GM18519 (cell line): Measurements from ENCODE around the gene SLC22A17.
"Not testable (repeated sequence)": the region's sequence is repeated elsewhere in the genome, so short reads cannot be mapped to it uniquely, and the experiment has no call there.

ENCODE experiments used
- ATAC-seq: cut with Tn5 transposase; IDR thresholded peaks from one replicate; pipeline ENCODE4 v1.9.1; 2021; ENCODE audit warnings: mild to moderate bottlenecking, moderate library complexity; ENCODE audit not compliant: unreplicated experiment, low FRiP score

SLC22A17 gene

DNA sequence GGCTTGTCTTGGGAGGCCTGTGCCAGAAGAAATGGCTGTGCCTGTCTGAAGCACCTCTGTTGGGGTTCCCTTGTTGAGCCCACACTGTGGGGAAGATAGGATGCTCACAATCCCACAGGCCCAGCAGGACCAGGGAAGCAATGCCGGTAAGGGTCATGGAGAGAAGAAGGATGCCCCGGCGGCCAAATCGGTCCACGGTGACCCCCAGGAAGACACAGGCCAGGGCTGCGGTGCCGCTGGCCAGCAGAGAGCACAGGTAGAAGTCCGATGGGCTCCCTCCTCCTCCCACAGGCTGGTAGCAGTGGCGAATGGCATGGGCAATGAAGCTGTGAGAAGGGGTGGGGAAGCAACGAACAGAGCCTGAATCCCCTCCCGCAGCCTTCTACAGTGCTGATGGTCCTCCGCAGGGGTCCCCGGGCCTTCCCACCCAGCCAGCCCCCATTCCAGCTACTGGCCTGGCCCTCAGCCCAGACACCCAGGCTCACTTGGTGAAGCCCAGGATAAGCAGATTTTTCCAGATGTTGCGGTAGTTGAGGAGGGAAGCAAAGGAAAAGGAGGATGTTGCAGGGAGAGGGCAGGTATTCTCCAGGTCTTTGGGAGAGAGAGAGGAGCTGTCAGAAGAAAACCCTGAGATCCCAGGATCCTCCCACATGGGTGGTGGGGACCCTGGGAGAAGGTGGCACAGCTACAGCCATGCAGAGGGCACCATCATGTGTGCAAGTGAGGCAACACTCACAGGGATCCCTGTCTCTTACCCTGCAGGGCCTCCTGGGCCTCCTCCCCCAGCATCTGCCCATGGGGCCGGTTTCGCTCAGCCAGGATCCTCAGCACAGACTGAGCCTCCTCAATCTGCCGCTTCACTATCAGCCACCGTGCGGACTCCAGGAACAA lies 5.0 kb downstream of the SLC22A17 start:
- ATAC-seq, result no peak

DNA sequence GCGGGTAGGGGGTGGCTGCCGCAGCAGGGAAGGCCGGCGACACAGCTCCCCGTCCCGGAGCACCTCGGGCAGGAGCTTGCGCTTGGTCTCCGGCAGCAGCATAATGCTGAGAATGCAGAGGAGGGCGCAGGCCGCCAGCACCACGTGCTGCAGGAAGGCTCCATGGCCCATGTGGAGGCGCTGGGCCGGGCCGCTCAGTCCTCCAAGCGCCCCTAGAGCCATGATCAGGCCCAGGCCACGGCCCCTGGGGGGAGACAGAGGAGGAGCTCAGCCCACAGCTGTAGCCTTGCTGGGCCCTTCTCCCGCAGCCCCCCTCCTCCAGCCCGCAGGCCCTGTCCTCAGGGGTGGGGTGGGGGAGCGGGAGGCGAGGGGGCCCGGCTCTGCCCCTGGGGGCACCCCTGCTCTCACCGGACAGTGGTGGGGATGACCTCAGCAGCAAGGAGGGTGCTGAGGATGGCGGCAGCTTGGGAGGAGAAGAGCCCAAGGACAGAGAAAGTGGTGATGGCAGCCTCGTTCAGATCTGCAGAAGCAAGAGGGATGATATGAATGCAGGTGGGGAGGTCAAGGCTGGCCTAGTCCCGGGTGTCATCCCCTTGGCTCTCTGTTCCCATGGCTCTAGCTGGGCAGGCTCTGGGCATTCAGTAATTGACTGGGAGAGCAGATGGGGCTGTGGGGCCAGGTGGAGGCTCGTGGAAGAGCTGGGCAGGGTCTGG lies 5.8 kb downstream of the SLC22A17 start:
- no peak for ATAC-seq

DNA sequence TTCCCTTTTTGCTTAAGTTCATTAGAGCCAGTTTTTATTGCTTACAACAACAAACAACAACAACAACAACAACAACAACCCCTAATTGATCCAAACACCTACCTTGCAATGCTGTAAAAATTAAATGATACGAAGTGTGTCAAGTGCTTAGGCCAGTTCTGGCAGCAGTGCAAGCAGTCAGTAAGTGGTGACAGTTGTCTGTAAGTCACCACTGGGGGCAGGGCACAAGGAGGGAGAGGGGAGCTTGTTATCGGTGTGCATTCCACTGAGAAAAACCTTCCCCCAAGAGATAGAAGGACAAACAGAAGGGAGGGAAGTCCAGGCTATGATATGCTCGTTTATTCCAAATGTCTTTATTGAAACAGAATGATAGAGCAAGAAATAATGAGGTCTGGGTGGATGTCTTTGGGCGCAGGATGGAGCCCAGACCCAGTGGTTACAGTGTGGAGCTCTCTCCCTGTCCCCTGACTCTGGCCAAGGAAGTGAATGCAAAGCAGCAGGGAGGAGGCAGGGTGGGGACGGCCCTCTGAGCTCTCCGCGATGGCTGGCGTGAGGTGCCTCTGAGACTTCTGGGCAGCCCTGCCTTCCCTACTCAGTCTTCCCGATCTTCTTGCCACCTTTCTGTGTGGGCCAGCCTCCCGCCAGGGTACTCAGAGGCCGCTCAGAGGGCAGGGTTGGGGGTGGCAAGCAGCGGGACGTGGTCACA lies 6.5 kb downstream of the SLC22A17 start:
- no peak for ATAC-seq

DNA sequence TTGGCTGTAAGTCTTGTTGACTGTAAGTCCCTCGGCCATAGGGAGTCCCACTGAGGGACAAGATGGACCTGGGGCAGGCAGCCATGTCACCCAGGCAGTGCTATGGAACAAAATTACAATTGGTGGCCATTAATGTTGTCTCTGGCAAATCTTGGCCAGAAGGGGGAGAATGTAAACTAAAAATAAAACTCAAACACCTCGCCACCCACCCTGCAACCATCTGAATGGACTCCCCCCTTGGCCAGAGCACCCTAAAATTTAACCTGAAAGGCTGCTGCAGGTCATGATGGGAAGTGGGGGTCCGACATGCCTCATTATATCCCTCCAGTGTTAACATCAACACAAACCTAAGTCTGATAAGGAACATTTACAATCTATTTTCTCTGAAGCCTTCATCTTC lies 8.2 kb downstream of the SLC22A17 start:
- no peak for ATAC-seq

DNA sequence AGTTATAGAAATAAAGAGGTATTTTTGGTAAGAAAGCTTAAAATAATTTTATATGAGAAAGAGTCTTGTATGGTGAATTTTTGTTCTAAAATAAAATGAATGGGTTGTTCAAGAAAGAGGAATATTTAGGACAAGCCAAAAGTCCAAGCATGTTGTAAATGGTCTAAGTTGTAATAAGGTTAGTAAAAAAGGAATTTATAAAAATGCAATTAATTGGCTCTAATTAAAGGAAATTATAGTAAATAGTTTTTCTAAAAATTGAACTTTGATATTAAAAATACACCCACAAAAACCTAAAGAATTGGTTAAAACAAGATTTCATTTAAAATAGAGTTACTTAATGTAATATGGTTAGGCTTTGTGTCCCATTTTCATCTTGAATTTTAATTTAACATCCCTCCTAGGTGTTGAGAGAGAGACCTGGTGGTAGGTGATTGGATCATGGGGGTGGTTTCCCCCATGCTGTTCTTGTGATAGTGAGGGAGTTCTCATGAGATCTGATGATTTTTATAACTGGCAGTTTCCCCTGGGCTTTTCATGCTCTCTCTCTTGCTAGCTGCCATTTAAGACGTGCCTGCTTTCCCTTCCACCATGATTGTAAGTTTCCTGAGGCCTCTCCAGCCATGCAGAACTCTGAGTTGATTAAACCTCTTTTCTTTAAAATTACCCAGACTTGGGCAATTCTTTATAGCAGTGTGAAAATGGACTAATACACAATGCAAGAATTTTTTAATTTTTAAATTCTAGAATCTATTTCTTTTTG lies 13.0 kb downstream of the SLC22A17 start:
- ATAC-seq, result no peak

DNA sequence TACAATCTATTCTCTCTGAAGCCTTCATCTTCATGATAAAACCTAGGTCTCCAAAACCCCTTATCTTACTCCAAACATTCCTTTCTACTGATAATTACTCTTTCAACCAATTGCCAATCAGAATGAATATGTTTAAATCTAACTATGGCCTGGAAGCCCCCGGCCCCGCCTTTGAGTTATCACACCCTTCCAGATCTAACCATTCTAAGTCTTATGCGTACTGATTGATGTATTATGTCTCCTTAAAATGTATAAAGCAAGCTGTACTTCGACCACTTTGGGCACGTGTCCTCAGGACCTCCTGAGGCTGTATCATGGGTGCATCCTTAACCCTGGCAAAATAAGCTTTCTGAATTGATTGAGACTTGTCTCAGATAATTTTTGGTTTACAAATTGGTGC lies 17.1 kb downstream of the SLC22A17 start:
- ATAC-seq, result no peak

DNA sequence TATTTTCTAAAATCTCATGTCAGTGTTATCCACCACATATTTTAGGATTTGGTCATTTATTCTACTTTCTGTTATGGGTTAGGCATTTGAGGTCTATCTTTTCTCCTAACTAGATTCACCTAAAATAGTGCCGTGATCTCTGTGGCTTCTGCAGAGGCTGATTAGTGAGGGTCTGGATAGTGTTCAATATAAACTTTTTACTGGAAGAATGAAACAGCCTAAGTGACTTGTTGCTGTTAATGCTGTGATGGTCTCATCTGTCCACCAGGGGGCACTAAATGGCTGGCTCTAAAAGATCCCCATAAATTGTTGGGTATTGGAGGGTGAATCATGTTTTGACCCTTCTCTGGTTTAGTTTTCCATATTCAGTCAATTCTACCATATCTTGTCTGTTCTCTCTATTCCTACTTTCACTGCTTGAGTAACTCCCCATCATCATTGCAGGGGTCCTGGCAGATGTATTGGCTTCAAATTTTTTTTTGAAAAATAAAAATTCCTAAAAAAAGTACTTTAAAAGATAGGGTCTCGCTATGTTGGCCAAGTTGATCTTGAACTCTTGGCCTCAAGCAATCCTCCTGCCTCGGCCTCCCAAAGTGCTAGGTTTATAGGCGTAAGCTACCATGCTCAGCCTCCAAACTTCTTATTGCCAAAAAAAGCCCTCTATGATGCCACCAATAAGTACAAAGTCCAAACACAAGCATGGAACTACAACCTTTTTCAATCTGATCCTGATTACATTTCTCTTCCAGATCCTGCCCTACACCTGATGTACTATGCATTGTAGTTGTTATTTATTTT lies 24.5 kb downstream of the SLC22A17 start:
- ATAC-seq, result no peak

DNA sequence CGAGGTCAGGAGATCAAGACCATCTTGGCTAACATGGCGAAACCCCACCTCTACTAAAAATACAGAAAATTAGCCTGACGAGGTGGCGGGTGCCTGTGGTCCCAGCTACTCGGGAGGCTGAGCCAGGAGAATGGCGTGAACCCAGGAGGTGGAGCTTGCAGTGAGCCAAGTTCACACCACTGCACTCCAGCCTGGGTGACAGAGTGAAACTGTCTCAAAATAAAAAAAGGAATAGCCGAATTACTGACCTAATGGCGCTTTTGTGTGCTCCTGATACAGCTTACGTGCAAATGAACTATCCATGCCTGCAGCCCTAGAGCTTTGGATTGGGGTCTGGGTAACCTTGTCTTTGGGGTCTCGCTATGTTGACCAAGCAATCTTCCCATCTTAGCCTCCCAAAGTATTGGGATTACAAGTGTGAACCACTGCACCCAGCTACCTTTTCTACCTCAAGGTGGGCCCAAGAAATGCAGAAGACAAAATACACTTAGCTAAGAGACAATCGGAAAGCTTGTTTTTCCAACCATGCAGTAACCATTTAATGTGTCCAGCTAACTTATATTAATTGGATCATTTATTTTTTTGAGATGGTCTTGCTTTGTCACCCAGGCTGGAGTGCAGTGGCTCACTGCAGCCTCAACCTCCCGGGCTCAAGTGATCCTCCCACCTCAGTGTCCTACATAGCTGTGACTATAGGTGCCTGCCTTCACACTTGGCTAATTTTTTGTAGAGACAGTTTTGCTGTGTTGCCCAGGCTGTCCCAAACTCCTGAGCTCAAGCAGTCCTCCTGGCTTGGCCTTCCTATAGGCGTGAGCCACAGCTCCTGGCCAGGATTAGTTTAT lies 26.0 kb downstream of the SLC22A17 start:
- no peak for ATAC-seq

DNA sequence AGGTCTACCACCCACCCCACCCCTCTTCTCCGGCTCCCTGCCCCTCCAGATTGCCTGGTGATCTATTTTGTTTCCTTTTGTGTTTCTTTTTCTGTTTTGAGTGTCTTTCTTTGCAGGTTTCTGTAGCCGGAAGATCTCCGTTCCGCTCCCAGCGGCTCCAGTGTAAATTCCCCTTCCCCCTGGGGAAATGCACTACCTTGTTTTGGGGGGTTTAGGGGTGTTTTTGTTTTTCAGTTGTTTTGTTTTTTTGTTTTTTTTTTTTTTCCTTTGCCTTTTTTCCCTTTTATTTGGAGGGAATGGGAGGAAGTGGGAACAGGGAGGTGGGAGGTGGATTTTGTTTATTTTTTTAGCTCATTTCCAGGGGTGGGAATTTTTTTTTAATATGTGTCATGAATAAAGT lies 26.9 kb downstream of the SLC22A17 start:
- ATAC-seq, result not testable (repeated sequence)

DNA sequence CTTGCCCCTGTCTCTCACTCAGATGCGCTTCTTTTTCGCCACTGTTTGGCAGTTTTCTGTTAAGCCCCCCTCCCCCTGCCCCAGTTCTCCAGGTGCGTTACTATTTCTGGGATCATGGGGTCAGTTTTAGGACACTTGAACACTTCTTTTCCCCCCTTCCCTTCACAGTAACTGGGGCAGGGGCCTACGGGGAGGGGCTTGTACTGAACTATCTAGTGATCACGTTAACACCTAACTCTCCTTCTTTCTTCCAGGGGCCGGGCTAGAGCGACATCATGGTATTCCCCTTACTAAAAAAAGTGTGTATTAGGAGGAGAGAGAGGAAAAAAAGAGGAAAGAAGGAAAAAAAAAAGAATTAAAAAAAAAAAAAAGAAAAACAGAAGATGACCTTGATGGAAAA lies 27.7 kb downstream of the SLC22A17 start:
- ATAC-seq, result no peak

DNA sequence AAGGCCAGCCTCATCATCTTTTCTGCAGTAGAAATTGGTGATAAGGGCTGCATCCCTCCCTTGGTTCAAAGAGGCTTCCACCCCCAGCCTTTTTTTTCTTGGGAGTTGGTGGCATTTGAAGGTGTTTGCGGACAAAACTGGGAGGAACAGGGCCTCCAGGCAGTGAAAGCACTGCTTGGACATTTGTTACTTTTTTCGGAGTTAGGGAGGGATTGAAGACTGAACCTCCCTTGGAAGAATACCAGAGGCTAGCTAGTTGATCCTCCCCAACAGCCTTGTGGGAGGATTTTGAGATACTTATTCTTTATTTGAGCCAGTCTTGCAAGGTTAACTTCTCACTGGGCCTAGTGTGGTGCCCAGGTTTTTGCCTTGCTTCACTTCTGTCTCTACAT lies 28.2 kb downstream of the SLC22A17 start:
- no peak for ATAC-seq

DNA sequence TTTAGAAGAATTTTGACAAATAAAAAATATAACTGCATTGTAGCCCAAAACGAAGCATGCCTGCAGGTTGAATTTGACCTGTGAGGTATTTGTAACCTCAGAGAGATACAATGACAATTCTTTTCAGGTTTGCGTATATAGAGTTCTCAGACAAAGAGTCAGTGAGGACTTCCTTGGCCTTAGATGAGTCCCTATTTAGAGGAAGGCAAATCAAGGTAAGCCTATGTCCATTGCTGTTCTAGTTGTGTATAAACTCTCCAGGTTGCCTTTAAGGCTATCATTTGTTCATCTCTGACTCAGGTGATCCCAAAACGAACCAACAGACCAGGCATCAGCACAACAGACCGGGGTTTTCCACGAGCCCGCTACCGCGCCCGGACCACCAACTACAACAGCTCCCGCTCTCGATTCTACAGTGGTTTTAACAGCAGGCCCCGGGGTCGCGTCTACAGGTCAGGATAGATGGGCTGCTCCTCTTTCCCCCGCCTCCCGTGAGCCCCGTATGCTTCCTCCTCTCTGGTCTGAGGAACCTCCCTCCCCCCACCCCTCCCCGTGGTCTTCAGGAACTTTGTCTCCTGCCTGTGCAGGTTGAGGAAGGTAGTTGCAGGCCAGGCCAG lies 28.7 kb downstream of the SLC22A17 start:
- ATAC-seq, result no peak

DNA sequence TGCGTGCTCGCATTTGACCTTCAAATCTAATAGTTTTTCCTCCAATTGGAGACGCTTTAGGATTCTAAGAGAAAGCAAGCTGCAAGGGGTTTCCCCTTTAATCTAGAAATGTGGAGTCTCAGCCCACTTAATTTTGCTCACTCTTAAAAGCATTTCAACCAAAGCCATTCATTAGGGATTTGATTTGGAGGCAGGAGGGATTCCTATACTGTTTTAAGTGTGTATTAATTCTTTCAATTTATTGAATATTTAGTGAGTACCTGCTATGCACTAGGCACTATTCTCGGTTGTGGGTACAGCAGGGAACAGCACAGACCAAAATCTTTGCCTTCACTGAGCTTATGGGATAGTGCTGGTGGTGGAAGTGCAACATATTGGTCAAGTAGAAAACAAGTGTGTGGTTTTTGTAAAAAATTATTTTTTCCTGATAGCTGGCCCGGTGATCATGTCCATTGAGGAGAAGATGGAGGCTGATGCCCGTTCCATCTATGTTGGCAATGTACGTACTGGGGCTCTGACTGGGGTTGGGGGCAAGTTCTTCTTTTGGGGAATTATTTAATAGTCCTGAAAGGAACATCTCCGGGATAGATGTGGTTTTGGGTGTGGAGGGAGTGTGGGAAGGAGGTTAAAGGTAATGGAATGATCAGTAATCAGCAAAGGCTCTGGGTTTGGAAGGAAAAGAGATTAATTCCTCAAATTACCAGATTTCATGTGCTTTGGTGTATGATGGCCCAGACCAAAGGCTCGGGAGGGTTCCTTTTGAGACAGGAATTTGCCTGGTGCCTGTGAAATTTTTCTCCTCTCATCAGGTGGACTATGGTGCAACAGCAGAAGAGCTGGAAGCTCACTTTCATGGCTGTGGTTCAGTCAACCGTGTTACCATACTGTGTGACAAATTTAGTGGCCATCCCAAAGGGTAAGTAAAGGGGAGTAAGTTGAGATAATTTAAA lies 29.8 kb downstream of the SLC22A17 start:
- ATAC-seq, result no peak

DNA sequence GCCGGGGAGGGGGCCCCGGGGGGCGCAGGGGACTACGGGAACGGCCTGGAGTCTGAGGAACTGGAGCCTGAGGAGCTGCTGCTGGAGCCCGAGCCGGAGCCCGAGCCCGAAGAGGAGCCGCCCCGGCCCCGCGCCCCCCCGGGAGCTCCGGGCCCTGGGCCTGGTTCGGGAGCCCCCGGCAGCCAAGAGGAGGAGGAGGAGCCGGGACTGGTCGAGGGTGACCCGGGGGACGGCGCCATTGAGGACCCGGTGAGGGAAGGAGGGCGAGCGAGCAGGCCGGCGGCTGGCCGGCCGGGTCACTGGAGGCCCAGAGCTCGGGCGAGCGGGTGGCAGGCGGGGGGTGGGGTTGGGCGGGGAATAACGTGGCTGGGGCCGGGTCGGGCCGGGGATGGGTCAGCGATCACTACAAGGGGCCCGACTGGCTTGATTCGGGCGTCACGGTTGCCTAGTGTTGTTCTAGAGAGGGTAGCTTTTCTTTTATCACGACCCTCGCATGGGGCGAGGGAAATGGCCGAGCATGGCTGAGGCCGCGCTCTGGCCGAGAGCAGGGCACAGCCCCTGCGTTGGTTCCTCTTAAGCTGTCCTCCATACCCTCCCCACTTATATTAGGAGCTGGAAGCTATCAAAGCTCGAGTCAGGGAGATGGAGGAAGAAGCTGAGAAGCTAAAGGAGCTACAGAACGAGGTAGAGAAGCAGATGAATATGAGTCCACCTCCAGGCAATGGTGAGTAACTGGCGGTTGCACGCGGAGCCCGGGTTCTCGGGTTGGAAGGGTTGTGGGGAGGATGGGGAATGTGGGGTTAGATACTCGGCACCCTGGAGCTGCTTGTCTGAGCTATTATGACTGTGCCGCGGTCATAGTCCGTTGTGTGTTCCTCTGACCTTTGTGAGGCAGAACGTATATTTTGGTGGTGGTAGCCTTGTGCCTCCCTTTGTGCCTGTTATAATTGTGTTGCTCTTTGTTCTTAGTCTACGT lies 30.8 kb downstream of the SLC22A17 start:
- peak; percentile 1 for ATAC-seq

DNA sequence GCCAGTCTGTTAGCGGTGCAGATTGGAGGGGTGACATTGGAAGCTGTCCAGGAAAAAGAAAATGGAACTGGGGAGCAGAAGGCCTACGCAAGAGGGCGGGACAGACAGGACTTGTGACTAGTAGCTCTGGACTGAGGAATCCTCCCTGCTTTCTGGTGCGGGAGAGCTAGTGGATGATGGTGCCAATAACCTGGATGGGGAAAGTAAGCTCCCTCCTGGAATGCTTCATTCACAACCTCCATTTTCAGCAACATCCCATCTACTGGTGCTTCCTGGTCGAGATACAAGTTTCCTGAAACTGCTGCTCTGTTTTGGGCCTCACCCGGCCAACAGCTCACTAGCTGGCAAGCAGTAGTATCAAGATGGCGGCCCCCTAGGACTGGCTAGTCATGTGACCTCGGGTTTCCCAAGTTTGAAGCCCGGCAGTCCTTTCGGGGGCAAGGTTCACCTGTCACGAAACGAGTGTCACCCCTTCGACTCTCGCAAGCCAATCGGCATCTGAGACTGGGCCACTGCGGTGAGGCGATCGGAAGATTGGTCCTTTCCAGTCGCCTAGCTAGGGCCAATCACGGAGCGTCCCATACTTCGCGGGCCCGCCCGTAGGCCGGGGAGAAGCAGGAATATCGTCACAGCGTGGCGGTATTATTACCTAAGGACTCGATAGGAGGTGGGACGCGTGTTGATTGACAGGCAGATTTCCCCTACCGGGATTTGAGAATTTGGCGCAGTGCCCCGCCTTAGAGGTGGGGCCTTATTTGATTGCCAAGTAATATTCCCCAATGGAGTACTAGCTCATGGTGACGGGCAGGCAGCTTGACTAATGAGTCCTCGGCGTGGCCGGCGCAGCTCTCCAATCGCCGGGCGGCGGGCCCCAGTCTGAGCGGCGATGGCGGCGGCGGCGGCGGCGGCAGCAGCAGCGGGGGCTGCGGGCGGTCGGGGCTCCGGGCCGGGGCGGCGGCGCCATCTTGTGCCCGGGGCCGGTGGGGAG lies 31.8 kb downstream of the SLC22A17 start, which contains the start of gene PABPN1:
Gene PABPN1 (plus strand): TSS at position 874 of the 988 bp plus-strand sequence. CDS start 13 bp downstream, at position 887.
- peak; percentile 83 for ATAC-seq
